Keratinocyte (primary cell): ENCODE results near the gene KRTAP19-5. TPM values are rescaled to one million over a fixed set of nuclear protein-coding genes. Genes with fewer than 3 reads are reported as not detected.
A peak's percentile ranks its signal among the peaks of the same experiment; 100 is the strongest.

Experiments
- DNase-seq: peaks from one replicate; pipeline ENCODE4 v3.0.0-alpha.2; 2011; ENCODE audit warnings: low read depth, missing footprints, low spot score
- FAIRE-seq: peaks from 2 replicates; lab custom pipeline; 2011; peaks lifted over from hg19 to GRCh38; lab: Jason Lieb, UNC
- H2AFZ ChIP-seq: 2 replicates; pipeline ENCODE4 v1.6.0; 2012; ENCODE audit warnings: low read length, control low read depth, inconsistent platforms; ENCODE audit not compliant: control insufficient read depth
- H3K27ac ChIP-seq: 2 replicates; pipeline ENCODE4 v1.5.1; 2011; ENCODE audit warnings: low read length; ENCODE audit not compliant: control insufficient read depth, insufficient read depth
- H3K27me3 ChIP-seq: 3 replicates; pipeline ENCODE4 v1.6.0; 2011; ENCODE audit warnings: low read length; ENCODE audit not compliant: control insufficient read depth, insufficient read depth; ENCODE audit errors: extremely low read depth
- H3K36me3 ChIP-seq, 2 experiments: 2 replicates in 1 of 2; 3 replicates in 1 of 2; pipeline ENCODE4 v1.5.1; 2011; ENCODE audit warnings: low read length in 2 of 2, mild to moderate bottlenecking in 1 of 2; ENCODE audit not compliant: control insufficient read depth in 2 of 2, insufficient read depth in 2 of 2; ENCODE audit errors: extremely low read depth in 1 of 2
- H3K4me1 ChIP-seq: 3 replicates; pipeline ENCODE4 v1.5.1; 2011; ENCODE audit warnings: low read length; ENCODE audit not compliant: control insufficient read depth, insufficient read depth; ENCODE audit errors: extremely low read depth
- H3K4me2 ChIP-seq: 3 replicates; pipeline ENCODE4 v1.6.0; 2011; ENCODE audit warnings: low read depth, low read length; ENCODE audit not compliant: control insufficient read depth, insufficient read depth; ENCODE audit errors: extremely low read depth
- H3K4me3 ChIP-seq, 3 experiments: fragments of 200-600 bp in 1 of 3; sonication (generic) in 1 of 3; 2 replicates in 2 of 3; 3 replicates in 1 of 3; pipeline ENCODE4 v1.5.1; 2011 to 2016; ENCODE audit warnings: low read length in 3 of 3, mild to moderate bottlenecking in 3 of 3, control low read depth in 2 of 3, inconsistent platforms in 1 of 3, low read depth in 1 of 3, mixed read lengths in 1 of 3, mixed run types in 1 of 3, moderate library complexity in 1 of 3; ENCODE audit not compliant: control insufficient read depth in 2 of 3, insufficient read depth in 2 of 3; ENCODE audit errors: extremely low read depth in 1 of 3
- H3K79me2 ChIP-seq: 2 replicates; pipeline ENCODE4 v1.6.0; 2012; ENCODE audit warnings: low read length; ENCODE audit not compliant: control insufficient read depth, insufficient read depth
- H3K9ac ChIP-seq: 3 replicates; pipeline ENCODE4 v1.6.0; 2011; ENCODE audit warnings: low read length; ENCODE audit not compliant: control insufficient read depth, insufficient read depth; ENCODE audit errors: extremely low read depth
- H3K9me1 ChIP-seq: 3 replicates; pipeline ENCODE4 v1.6.0; 2011; ENCODE audit warnings: low read length; ENCODE audit not compliant: control insufficient read depth, insufficient read depth; ENCODE audit errors: extremely low read depth
- H3K9me3 ChIP-seq: 2 replicates; pipeline ENCODE4 v1.5.1; 2012; ENCODE audit warnings: low read depth, low read length; ENCODE audit not compliant: control insufficient read depth
- H4K20me1 ChIP-seq: 3 replicates; pipeline ENCODE4 v1.6.0; 2011; ENCODE audit warnings: low read length; ENCODE audit not compliant: control insufficient read depth, insufficient read depth; ENCODE audit errors: extremely low read depth
- EZH2 ChIP-seq: IDR thresholded peaks from one replicate; pipeline ENCODE4 v1.6.1; 2012; ENCODE audit warnings: inconsistent platforms, mild to moderate bottlenecking, low read length, moderate library complexity
- dilution Hi-C: fragments of 300-500 bp; cut with MboI; formaldehyde crosslinking; loops from one replicate; pipeline ENCODE4 v1.7.0; 2020; ENCODE audit warnings: low sequenced_read_pairs; ENCODE audit not compliant: extremely low pct_ligation_motif_present
- polyA plus RNA-seq, 5 experiments: library from polyadenylated mRNA; depleted of rRNA in 3 of 5; stranded (reverse) in 3 of 5; stranded (forward) in 1 of 5; unstranded in 1 of 5; fragments of >200 nt; gene quantifications; 1 replicate in 1 of 5; 2 replicates in 3 of 5; 3 replicates in 1 of 5; pipeline versions ENCODE4 v1.2.1 to v1.2.3, GENCODE V29; 2011 to 2012; ENCODE audit warnings: missing spikeins in 2 of 5, low read depth in 1 of 5, low replicate concordance in 1 of 5
- TF ChIP-seq, protein P1 (sequence below), 3 experiments: IDR thresholded peaks in 1 of 3; conservative IDR thresholded peaks in 1 of 3; optimal IDR thresholded peaks in 1 of 3; 2 replicates in 2 of 3; 3 replicates in 1 of 3; pipeline versions ENCODE3 to v1.5.1; 2011; ENCODE audit warnings: low read length in 3 of 3, mild to moderate bottlenecking in 3 of 3, moderate library complexity in 2 of 3, control low read depth in 1 of 3, inconsistent platforms in 1 of 3; ENCODE audit not compliant: insufficient read depth in 2 of 3; ENCODE audit errors: extremely low read depth in 1 of 3

Gene KRTAP19-5
- polyA plus RNA-seq, 1 donor (not counting 4 experiments of a cell fraction or from before 2014, with no cell fraction given): not detected

GRCh38 chr21:30478004-30478403, 23.9 kb downstream of the KRTAP19-5 start:
- Histone ChIP-seq H3K9me3 (no peaks in the 10 kb centered on the region), H3K9ac (no peak overlapping the region), H3K4me3 (no peak overlapping the region), H3K4me2 (peak overlapping the region; percentile 54), H3K27ac (no peak overlapping the region), H3K27me3 (no peaks in the 10 kb centered on the region), H3K9me1 (no peaks in the 10 kb centered on the region), H3K4me1 (peaks cover 8% of the 10 kb centered on the region), H4K20me1 (no peaks in the 10 kb centered on the region), H2AFZ (peak overlapping the region; percentile 26), H3K36me3 (no peaks in the 10 kb centered on the region), H3K79me2 (no peaks in the 10 kb centered on the region)
- FAIRE-seq: no peak
- DNase-seq: no peak
- dilution Hi-C loops: no loop called here
- TF ChIP-seq, protein P1, sequence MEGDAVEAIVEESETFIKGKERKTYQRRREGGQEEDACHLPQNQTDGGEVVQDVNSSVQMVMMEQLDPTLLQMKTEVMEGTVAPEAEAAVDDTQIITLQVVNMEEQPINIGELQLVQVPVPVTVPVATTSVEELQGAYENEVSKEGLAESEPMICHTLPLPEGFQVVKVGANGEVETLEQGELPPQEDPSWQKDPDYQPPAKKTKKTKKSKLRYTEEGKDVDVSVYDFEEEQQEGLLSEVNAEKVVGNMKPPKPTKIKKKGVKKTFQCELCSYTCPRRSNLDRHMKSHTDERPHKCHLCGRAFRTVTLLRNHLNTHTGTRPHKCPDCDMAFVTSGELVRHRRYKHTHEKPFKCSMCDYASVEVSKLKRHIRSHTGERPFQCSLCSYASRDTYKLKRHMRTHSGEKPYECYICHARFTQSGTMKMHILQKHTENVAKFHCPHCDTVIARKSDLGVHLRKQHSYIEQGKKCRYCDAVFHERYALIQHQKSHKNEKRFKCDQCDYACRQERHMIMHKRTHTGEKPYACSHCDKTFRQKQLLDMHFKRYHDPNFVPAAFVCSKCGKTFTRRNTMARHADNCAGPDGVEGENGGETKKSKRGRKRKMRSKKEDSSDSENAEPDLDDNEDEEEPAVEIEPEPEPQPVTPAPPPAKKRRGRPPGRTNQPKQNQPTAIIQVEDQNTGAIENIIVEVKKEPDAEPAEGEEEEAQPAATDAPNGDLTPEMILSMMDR (optimal IDR thresholded peaks at IDR 0.05 in 1 of 3, IDR thresholded peaks at IDR 0.05 in 1 of 3, conservative IDR thresholded peaks at IDR 0.05 in 1 of 3; ENCODE audit: extremely low read depth in 1 of 3, insufficient read depth in 2 of 3, low read length in 3 of 3): no peak
- no peak for TF ChIP-seq EZH2

- Histone ChIP-seq H2AFZ (no peak overlapping the region), H3K9ac (no peak overlapping the region), H4K20me1 (no peaks in the 10 kb centered on the region), H3K27me3 (no peaks in the 10 kb centered on the region), H3K4me2 (no peak overlapping the region), H3K4me3 (no peak overlapping the region), H3K27ac (no peak overlapping the region), H3K9me3 (no peaks in the 10 kb centered on the region), H3K79me2 (no peaks in the 10 kb centered on the region), H3K9me1 (no peaks in the 10 kb centered on the region), H3K36me3 (no peaks in the 10 kb centered on the region), H3K4me1 (no peaks in the 10 kb centered on the region)
- FAIRE-seq: no peak
- TF ChIP-seq, protein P1 (optimal IDR thresholded peaks at IDR 0.05 in 1 of 3, IDR thresholded peaks at IDR 0.05 in 1 of 3, conservative IDR thresholded peaks at IDR 0.05 in 1 of 3; ENCODE audit: extremely low read depth in 1 of 3, insufficient read depth in 2 of 3, low read length in 3 of 3): no peak
- TF ChIP-seq EZH2: no peak
- dilution Hi-C loops: no loop called here
- DNase-seq: no peak
Measured at GRCh38 chr21:30468900-30469714, 32.8 kb downstream of the KRTAP19-5 start.
